Measurements from ENCODE around the gene SPRYD3. TPM values are rescaled to one million over a fixed set of nuclear protein-coding genes. Genes with fewer than 3 reads are reported as not detected.

The SPRYD3 gene
- total and polyA plus RNA-seq, 9 donors = 28.5 to 88.1 (median 66.6) TPM

- Histone ChIP-seq H3K36me3 (no peaks in the 10 kb centered on the region), H3K4me3 (no peak overlapping the region), H3K27me3 (no peaks in the 10 kb centered on the region), H3K4me1 (ENCODE audit: insufficient read depth) (peaks cover 30% of the 10 kb centered on the region), H3K27ac (no peak overlapping the region), H3K9me3 (no peaks in the 10 kb centered on the region)
- intact Hi-C loops (cut with DNase I) = no loop called here
- no peak for TF ChIP-seq CTCF (IDR thresholded peaks at IDR 0.05)
- TF ChIP-seq EP300 (IDR thresholded peaks at IDR 0.05) = no peak
- TF ChIP-seq POLR2A (IDR thresholded peaks at IDR 0.05) = no peak
- DNase-seq = peak in 2 of 5 donors; percentile 4 to 10
- 89 to 95% (median 93%) methylated on average over 8 of the region's 8 CpGs for WGBS, 3 donors
Measured at GRCh38 chr12:53077030-53077429, 2.2 kb downstream of the SPRYD3 start.

GRCh38 chr12:53076461-53076860 is 2.7 kb downstream of the SPRYD3 start:
- peaks cover 34% of the 10 kb centered on the region for H3K4me1 ChIP-seq (ENCODE audit: insufficient read depth)
- peak in 3 of 5 donors; percentile 10 to 15 (median 10) for DNase-seq

GRCh38 chr12:53074999-53075370 is 4.2 kb downstream of the SPRYD3 start:
- 93 to 96% (median 94%) methylated on average over 3 of the region's 3 CpGs for WGBS, 3 donors
- no peaks in the 10 kb centered on the region for H3K27me3 ChIP-seq
- intact Hi-C loops (cut with DNase I) = no loop called here
- H3K4me1 ChIP-seq (ENCODE audit: insufficient read depth) = peaks cover 39% of the 10 kb centered on the region
- peak in 3 of 5 donors; percentile 20 to 26 (median 22) for DNase-seq
- TF ChIP-seq EP300 (IDR thresholded peaks at IDR 0.05) = no peak
- TF ChIP-seq POLR2A (IDR thresholded peaks at IDR 0.05) = no peak
- TF ChIP-seq CTCF (IDR thresholded peaks at IDR 0.05) = no peak
- no peaks in the 10 kb centered on the region for H3K36me3 ChIP-seq
- no peak overlapping the region for H3K4me3 ChIP-seq
- H3K9me3 ChIP-seq = no peaks in the 10 kb centered on the region
- H3K27ac ChIP-seq = peak overlapping the region in 1 of 2 donors; percentile 7

More at GRCh38 chr12:53076461-53076860, 2.7 kb downstream of the SPRYD3 start:
- Histone ChIP-seq H3K36me3 (no peaks in the 10 kb centered on the region), H3K9me3 (no peaks in the 10 kb centered on the region), H3K4me3 (no peak overlapping the region), H3K27me3 (no peaks in the 10 kb centered on the region), H3K27ac (peak overlapping the region in 1 of 2 donors; percentile 4)
- no peak for TF ChIP-seq EP300 (IDR thresholded peaks at IDR 0.05)
- TF ChIP-seq CTCF (IDR thresholded peaks at IDR 0.05) = no peak
- TF ChIP-seq POLR2A (IDR thresholded peaks at IDR 0.05) = no peak
- intact Hi-C loops (cut with DNase I) = no loop called here
- WGBS, 3 donors = 93% methylated on average over 3 of the region's 3 CpGs

- peak in 3 of 5 donors; percentile 20 to 39 (median 23) for DNase-seq
- Histone ChIP-seq H3K27ac (peak overlapping the region; percentile 24 to 36), H3K9me3 (no peaks in the 10 kb centered on the region), H3K4me3 (no peak overlapping the region), H3K36me3 (no peaks in the 10 kb centered on the region), H3K27me3 (no peaks in the 10 kb centered on the region), H3K4me1 (ENCODE audit: insufficient read depth) (peaks cover 41% of the 10 kb centered on the region)
- WGBS, 3 donors = 88 to 95% (median 93%) methylated on average over 11 of the region's 11 CpGs
- intact Hi-C loops (cut with DNase I) = no loop called here
- no peak for TF ChIP-seq EP300 (IDR thresholded peaks at IDR 0.05)
- no peak for TF ChIP-seq CTCF (IDR thresholded peaks at IDR 0.05)
- no peak for TF ChIP-seq POLR2A (IDR thresholded peaks at IDR 0.05)
Measured at GRCh38 chr12:53074283-53074998, 4.7 kb downstream of the SPRYD3 start.

Measured in ovary (tissue), 9 donors.